BJ (cell line): ENCODE results near the gene SLC27A1. TPM values are rescaled to one million over a fixed set of nuclear protein-coding genes. Genes with fewer than 3 reads are reported as not detected.

Experiments used
- CTCF ChIA-PET: fragments of 350-600 bp; formaldehyde crosslinking; extraction: SDS; loops from one replicate; lab custom pipeline; 2021; ENCODE audit warnings: antibody characterized with exemption, inconsistent platforms; lab: Yijun Ruan, JAX
- POLR2A ChIA-PET: fragments of 300-600 bp; sonication (Branson Sonifier 250); formaldehyde crosslinking; extraction: SDS; loops from one replicate; lab custom pipeline; 2021; ENCODE audit warnings: antibody characterized with exemption; lab: Charles Lee
- DNase-seq: peaks from one replicate; pipeline ENCODE4 v3.0.0-alpha.2; 2011; ENCODE audit warnings: low read depth
- H3K27me3 ChIP-seq: 2 replicates; pipeline ENCODE4 v1.6.0; 2011; ENCODE audit warnings: low read length; ENCODE audit not compliant: control insufficient read depth, insufficient read depth
- H3K36me3 ChIP-seq: 2 replicates; pipeline ENCODE4 v1.5.1; 2011; ENCODE audit warnings: low read length; ENCODE audit not compliant: control insufficient read depth, insufficient read depth
- H3K4me3 ChIP-seq: 2 replicates; pipeline ENCODE4 v1.5.1; 2011; ENCODE audit warnings: low read depth, mild to moderate bottlenecking, control low read depth, low read length
- CTCF ChIP-seq: IDR thresholded peaks from 2 replicates; pipeline ENCODE4 v1.5.1; 2011; ENCODE audit warnings: low read depth, mild to moderate bottlenecking, control low read depth, inconsistent platforms, low read length, moderate library complexity; ENCODE audit not compliant: insufficient read depth
- polyA plus RNA-seq: library from polyadenylated mRNA; depleted of rRNA; stranded (reverse); fragments of >200 nt; gene quantifications from 2 replicates; pipeline ENCODE4 v1.2.3, GENCODE V29; 2011

SLC27A1 gene
- polyA plus RNA-seq, 1 experiment, result 18.8 TPM

- H3K36me3 ChIP-seq, result no peaks in the 10 kb centered on the region
- no peaks in the 10 kb centered on the region for H3K27me3 ChIP-seq
- no peak for TF ChIP-seq CTCF
- ChIA-PET CTCF (interaction anchor here (1.0 to 1.8 kb wide), 5 partner anchors 10 to 41 kb away, joined by 3 to 7 read pairs (median 3); no protein-coding TSS in a partner anchor), POLR2A (no interaction called here)
- H3K4me3 ChIP-seq, result peak overlapping the region; percentile 47
- DNase-seq, result no peak
Observed at GRCh38 chr19:17538684-17539237, 68.4 kb downstream of the SLC27A1 start.

- peak; percentile 69 for DNase-seq
- H3K27me3 ChIP-seq, result no peaks in the 10 kb centered on the region
- ChIA-PET CTCF (interaction anchor here (0.6 to 1.8 kb wide), 6 partner anchors 10 to 227 kb away, joined by 3 to 7 read pairs (median 3); no protein-coding TSS in a partner anchor), POLR2A (interaction anchor here (0.7 kb wide), 1 partner anchor 13 kb away, joined by 3 read pairs; no protein-coding TSS in a partner anchor)
- TF ChIP-seq CTCF, result peak; percentile 50
- no peaks in the 10 kb centered on the region for H3K36me3 ChIP-seq
- peak overlapping the region; percentile 47 for H3K4me3 ChIP-seq
Observed at GRCh38 chr19:17539238-17540117, 69.2 kb downstream of the SLC27A1 start.

- POLR2A ChIA-PET, result no interaction called here
- CTCF ChIA-PET, result interaction anchor here (0.6 to 1.8 kb wide), 5 partner anchors 12 to 226 kb away, joined by 3 to 7 read pairs (median 3); no protein-coding TSS in a partner anchor
- no peak for TF ChIP-seq CTCF
Observed at GRCh38 chr19:17540174-17540573, 69.8 kb downstream of the SLC27A1 start.

GRCh38 chr19:17541184-17541759 lies 70.9 kb downstream of the SLC27A1 start:
- no peak for TF ChIP-seq CTCF
- ChIA-PET CTCF (interaction anchor here (1.5 kb wide), 1 partner anchor 32 kb away, joined by 3 read pairs; no protein-coding TSS in a partner anchor), POLR2A (no interaction called here)
- Histone ChIP-seq H3K36me3 (no peaks in the 10 kb centered on the region), H3K27me3 (no peaks in the 10 kb centered on the region), H3K4me3 (no peak overlapping the region)
- no peak for DNase-seq

More at GRCh38 chr19:17540174-17540573, 69.8 kb downstream of the SLC27A1 start:
- Histone ChIP-seq H3K27me3 (no peaks in the 10 kb centered on the region), H3K4me3 (no peak overlapping the region), H3K36me3 (no peaks in the 10 kb centered on the region)
- no peak for DNase-seq

- no peak overlapping the region for H3K4me3 ChIP-seq
- TF ChIP-seq CTCF, result no peak
- no peak for DNase-seq
- ChIA-PET POLR2A (no interaction called here), CTCF (interaction anchor here (0.6 to 1.5 kb wide), 2 partner anchors 12 to 31 kb away, joined by 3 read pairs; no protein-coding TSS in a partner anchor)
- H3K36me3 ChIP-seq, result no peaks in the 10 kb centered on the region
- no peaks in the 10 kb centered on the region for H3K27me3 ChIP-seq
Observed at GRCh38 chr19:17542042-17542441, 71.7 kb downstream of the SLC27A1 start.
